Endothelial cell of umbilical vein (primary cell): ENCODE results near the gene PEX5. TPM values are rescaled to one million over a fixed set of nuclear protein-coding genes. Genes with fewer than 3 reads are reported as not detected.
A peak's percentile ranks its signal among the peaks of the same experiment; 100 is the strongest.

Source experiments
- BruUV-seq: library from RNA; stranded (reverse); fragments of 400-500 nt; replicated peaks from 2 replicates; lab custom pipeline; 2021; lab: Mats Ljungman, UMichigan
- CTCF ChIA-PET: fragments of 300-600, 350-600 bp; sonication (Branson Sonifier 250); formaldehyde crosslinking; loops from one replicate; lab custom pipeline; 2021; ENCODE audit warnings: antibody characterized with exemption, inconsistent platforms; lab: Charles Lee
- POLR2A ChIA-PET: fragments of 300-600, 350-600 bp; sonication (Branson Sonifier 250); formaldehyde crosslinking; loops from one replicate; lab custom pipeline; 2021; ENCODE audit warnings: antibody characterized with exemption, inconsistent platforms; lab: Charles Lee
- DNase-seq: peaks from one replicate; pipeline ENCODE4 v3.0.0-alpha.2; 2011; ENCODE audit warnings: low read depth, low spot score
- FAIRE-seq: peaks from 2 replicates; lab custom pipeline; 2011; peaks lifted over from hg19 to GRCh38; lab: Jason Lieb, UNC
- H2AFZ ChIP-seq: 2 replicates; pipeline ENCODE4 v1.6.0; 2012; ENCODE audit warnings: low read depth, low read length, control low read depth, inconsistent platforms
- H3K27ac ChIP-seq: 2 replicates; pipeline ENCODE4 v1.5.1; 2011; ENCODE audit warnings: low read depth, mild to moderate bottlenecking, control low read depth, low read length, moderate library complexity; ENCODE audit not compliant: insufficient read depth
- H3K27me3 ChIP-seq, 2 experiments: 2 replicates each; pipeline versions ENCODE4 v1.6.0 to v1.6.1; 2011; ENCODE audit warnings: low read length in 2 of 2, mixed read lengths in 1 of 2; ENCODE audit not compliant: control insufficient read depth in 2 of 2, insufficient read depth in 2 of 2
- H3K36me3 ChIP-seq, 2 experiments: 2 replicates in 1 of 2; 3 replicates in 1 of 2; pipeline ENCODE4 v1.5.1; 2011; ENCODE audit warnings: low read length in 2 of 2, mild to moderate bottlenecking in 1 of 2, moderate library complexity in 1 of 2; ENCODE audit not compliant: control insufficient read depth in 2 of 2, insufficient read depth in 2 of 2; ENCODE audit errors: extremely low read depth in 1 of 2
- H3K4me1 ChIP-seq: 3 replicates; pipeline ENCODE4 v1.5.1; 2011; ENCODE audit warnings: mild to moderate bottlenecking, low read length; ENCODE audit not compliant: control insufficient read depth, insufficient read depth; ENCODE audit errors: extremely low read depth
- H3K4me2 ChIP-seq: 2 replicates; pipeline ENCODE4 v1.6.1; 2011; ENCODE audit warnings: low read length, control low read depth, mixed read lengths; ENCODE audit not compliant: insufficient read depth
- H3K4me3 ChIP-seq, 3 experiments: fragments of 200-600 bp in 1 of 3; sonication (generic), shearing (Covaris generic) in 1 of 3; replicated peaks in 1 of 3; 2 replicates each; pipeline ENCODE4 v1.5.1; 2011 to 2016; ENCODE audit warnings: control low read depth in 3 of 3, low read length in 3 of 3, mild to moderate bottlenecking in 2 of 3, inconsistent platforms in 1 of 3, low read depth in 1 of 3, moderate library complexity in 1 of 3; ENCODE audit not compliant: insufficient read depth in 1 of 3
- H3K79me2 ChIP-seq: 2 replicates; pipeline ENCODE4 v1.6.0; 2012; ENCODE audit warnings: low read length, inconsistent platforms; ENCODE audit not compliant: control insufficient read depth, insufficient read depth
- H3K9ac ChIP-seq: replicated peaks from 2 replicates; pipeline ENCODE3; 2011; ENCODE audit warnings: low read length, control low read depth; ENCODE audit not compliant: insufficient read depth; ENCODE audit errors: extremely low read depth
- H3K9me1 ChIP-seq: replicated peaks from 3 replicates; pipeline ENCODE4 v1.6.0; 2011; ENCODE audit warnings: mild to moderate bottlenecking, low read length; ENCODE audit not compliant: control insufficient read depth, insufficient read depth; ENCODE audit errors: extremely low read depth
- H3K9me3 ChIP-seq: replicated peaks from 2 replicates; pipeline ENCODE4 v1.5.1; 2012; ENCODE audit warnings: low read length, inconsistent platforms; ENCODE audit not compliant: control insufficient read depth, insufficient read depth
- H4K20me1 ChIP-seq: replicated peaks from 2 replicates; pipeline ENCODE3; 2011; ENCODE audit warnings: mild to moderate bottlenecking, low read length; ENCODE audit not compliant: control insufficient read depth, insufficient read depth; ENCODE audit errors: extremely low read depth
- CTCF ChIP-seq, 2 donors: IDR thresholded peaks; 1 replicate in 1 of 2; 2 replicates in 1 of 2; pipeline ENCODE4 v1.5.1; 2011; ENCODE audit warnings: low read length in 2 of 2, mild to moderate bottlenecking in 2 of 2, moderate library complexity in 2 of 2, control low read depth in 1 of 2, inconsistent platforms in 1 of 2, low read depth in 1 of 2; ENCODE audit not compliant: insufficient read depth in 1 of 2; ENCODE audit errors: extremely low read depth in 1 of 2
- EZH2 ChIP-seq: IDR thresholded peaks from 2 replicates; pipeline ENCODE4 v1.6.1; 2012; ENCODE audit warnings: borderline replicate concordance, low read depth, mild to moderate bottlenecking, moderate library complexity, low read length, inconsistent platforms; ENCODE audit not compliant: severe bottlenecking
- FOS ChIP-seq: IDR thresholded peaks from 2 replicates; pipeline ENCODE4 v1.6.1; 2011; ENCODE audit warnings: mild to moderate bottlenecking, low read length, moderate library complexity, borderline replicate concordance; ENCODE audit not compliant: insufficient read depth
- GATA2 ChIP-seq: IDR thresholded peaks from 2 replicates; pipeline ENCODE4 v1.7.0; 2011; ENCODE audit warnings: low read depth, mild to moderate bottlenecking, moderate library complexity, mixed read lengths, low read length; ENCODE audit not compliant: insufficient read length, insufficient read depth
- JUN ChIP-seq: IDR thresholded peaks from 2 replicates; pipeline ENCODE4 v1.6.1; 2011; ENCODE audit warnings: borderline replicate concordance, low read depth; ENCODE audit not compliant: insufficient read length, insufficient read depth
- MYC ChIP-seq: IDR thresholded peaks from one replicate; pipeline ENCODE4 v1.6.1; 2011; ENCODE audit warnings: mild to moderate bottlenecking, low read depth, low read length
- POLR2A ChIP-seq: IDR thresholded peaks from 2 replicates; pipeline ENCODE4 v1.6.1; 2012; ENCODE audit warnings: low read depth, mild to moderate bottlenecking, control low read depth, low read length
- POLR2AphosphoS5 ChIP-seq: IDR thresholded peaks from 2 replicates; pipeline ENCODE4 v1.6.1; 2012; ENCODE audit warnings: low read depth, mild to moderate bottlenecking, control low read depth, low read length, moderate library complexity; ENCODE audit not compliant: insufficient read depth
- dilution Hi-C: fragments of 300-500 bp; cut with MboI; formaldehyde crosslinking; loops from one replicate; pipeline ENCODE4 v1.15.0; 2019; ENCODE audit warnings: low sequenced_read_pairs; ENCODE audit not compliant: extremely low pct_ligation_motif_present
- intact Hi-C: fragments of 100-400 bp; cut with micrococcal nuclease; formaldehyde crosslinking; loops from one replicate; pipeline ENCODE4 v1.10.0; 2022
- polyA plus RNA-seq, 4 experiments: library from polyadenylated mRNA; depleted of rRNA in 3 of 4; stranded (reverse) in 3 of 4; unstranded in 1 of 4; fragments of >200 nt; gene quantifications; 2 replicates each; pipeline versions ENCODE4 v1.2.1 to v1.2.3, GENCODE V29; 2011 to 2012; ENCODE audit warnings: missing spikeins in 1 of 4
- total RNA-seq: library from RNA; stranded (reverse); gene quantifications from 2 replicates; pipeline ENCODE4 v1.2.3, GENCODE V29; 2021
- TF ChIP-seq, protein P1 (sequence below): IDR thresholded peaks from 2 replicates; pipeline ENCODE4 v1.6.1; 2011; ENCODE audit not compliant: insufficient read depth, insufficient read length

PEX5 gene
- total and polyA plus RNA-seq, 2 donors (not counting 3 experiments of a cell fraction or from before 2014, with no cell fraction given): 12.9 to 32.3 TPM

DNA sequence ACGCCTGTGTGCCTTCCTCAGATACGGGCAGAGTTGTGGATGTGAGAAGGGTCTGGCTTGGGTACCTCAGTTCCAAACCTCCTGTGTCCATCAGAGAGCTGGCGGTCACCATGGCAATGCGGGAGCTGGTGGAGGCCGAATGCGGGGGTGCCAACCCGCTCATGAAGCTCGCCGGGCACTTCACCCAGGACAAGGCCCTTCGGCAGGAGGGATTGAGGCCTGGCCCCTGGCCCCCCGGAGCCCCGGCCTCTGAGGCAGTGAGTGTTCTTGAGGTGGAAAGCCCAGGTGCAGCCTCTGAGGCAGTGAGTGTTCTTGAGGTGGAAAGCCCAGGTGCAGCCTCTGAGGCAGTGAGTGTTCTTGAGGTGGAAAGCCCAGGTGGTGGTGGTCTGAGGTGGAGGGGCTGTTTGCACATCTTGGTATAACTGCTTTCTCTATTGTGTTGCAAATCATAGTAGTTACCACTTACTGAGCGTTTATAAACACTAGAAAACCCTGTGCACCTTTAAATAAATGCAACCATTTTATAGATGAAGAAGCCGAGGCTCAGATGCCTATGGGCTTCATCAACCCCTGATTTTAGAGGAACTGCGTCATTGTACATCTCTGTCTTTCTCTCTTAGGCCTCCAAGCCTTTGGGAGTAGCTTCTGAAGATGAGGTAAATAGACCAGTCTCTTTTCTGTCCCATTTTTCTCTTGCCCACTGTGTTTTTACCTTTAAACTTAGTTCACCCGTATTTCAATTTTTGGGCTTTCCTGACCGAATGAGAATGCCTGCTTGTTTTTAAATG, 976 bp downstream of the PEX5 start:
- H3K4me1 ChIP-seq: peaks cover 22% of the 10 kb centered on the region
- H3K4me2 ChIP-seq: peak overlapping the region; percentile 83
- no peaks in the 10 kb centered on the region for H4K20me1 ChIP-seq
- DNase-seq: no peak
- dilution Hi-C loops (no loop called here), intact Hi-C loops (no loop called here)
- H3K27ac ChIP-seq: peak overlapping the region; percentile 49
- H3K27me3 ChIP-seq: no peaks in the 10 kb centered on the region
- ChIA-PET POLR2A (interaction anchor here (0.5 kb wide), 1 partner anchor 746 kb away, joined by 6 read pairs; no protein-coding TSS in a partner anchor), CTCF (no interaction called here)
- no peaks in the 10 kb centered on the region for H3K9me3 ChIP-seq
- H3K9me1 ChIP-seq: no peaks in the 10 kb centered on the region
- H3K36me3 ChIP-seq: peaks cover 0 to 5% of the 10 kb centered on the region in 2 experiments
- H2AFZ ChIP-seq: peak overlapping the region; percentile 89
- no TSS peak for BruUV-seq
- peak overlapping the region; percentile 78 for H3K9ac ChIP-seq
- no peaks in the 10 kb centered on the region for H3K79me2 ChIP-seq
- H3K4me3 ChIP-seq: peak overlapping the region; percentile 53 to 75 (median 69)
- no peak for FAIRE-seq
- no peak for TF ChIP-seq JUN
- TF ChIP-seq GATA2: no peak
- no peak for TF ChIP-seq FOS
- no peak for TF ChIP-seq MYC
- TF ChIP-seq, protein P1, sequence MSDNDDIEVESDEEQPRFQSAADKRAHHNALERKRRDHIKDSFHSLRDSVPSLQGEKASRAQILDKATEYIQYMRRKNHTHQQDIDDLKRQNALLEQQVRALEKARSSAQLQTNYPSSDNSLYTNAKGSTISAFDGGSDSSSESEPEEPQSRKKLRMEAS: no peak
- TF ChIP-seq POLR2AphosphoS5: no peak
- no peak for TF ChIP-seq CTCF (IDR thresholded peaks at IDR 0.05; ENCODE audit: extremely low read depth in 1 of 2, insufficient read depth in 1 of 2, low read depth in 1 of 2, low read length in 2 of 2)
- TF ChIP-seq POLR2A: no peak
- no peak for TF ChIP-seq EZH2
